Measurements from ENCODE around the gene EFCAB9.

- TF ChIP-seq CTCF (IDR thresholded peaks at IDR 0.05) (no peak), POLR2A (IDR thresholded peaks at IDR 0.05) (no peak)
Measured at GRCh38 chr5:172209714-172210113, 15.7 kb downstream of the EFCAB9 start.

All from heart left ventricle (tissue), 13 donors.